OCI-LY7 (cell line): Measurements from ENCODE around the gene ANKFN1. TPM values are rescaled to one million over a fixed set of nuclear protein-coding genes. Genes with fewer than 3 reads are reported as not detected.

Source experiments
- BruUV-seq: library from RNA; stranded (reverse); fragments of 400-500 nt; replicated peaks from 2 replicates; lab custom pipeline; 2021; lab: Mats Ljungman, UMichigan
- CTCF ChIA-PET: fragments of 300-600 bp; sonication (Branson Sonifier 250); formaldehyde crosslinking; loops from one replicate; lab custom pipeline; 2022; ENCODE audit warnings: antibody characterized with exemption; ENCODE audit not compliant: unreplicated experiment; lab: Charles Lee
- POLR2A ChIA-PET: fragments of 300-600 bp; sonication (Branson Sonifier 250); formaldehyde crosslinking; loops from one replicate; lab custom pipeline; 2022; ENCODE audit warnings: antibody characterized with exemption; lab: Charles Lee
- DNase-seq: peaks from one replicate; pipeline ENCODE4 v3.0.0-alpha.2; 2015; ENCODE audit warnings: low spot score
- H2AFZ ChIP-seq: fragments of 200-600 bp; sonication (generic), shearing (Covaris generic); 2 replicates; pipeline ENCODE4 v1.6.1; 2014; ENCODE audit warnings: mild to moderate bottlenecking, antibody characterized with exemption, low read length, moderate library complexity
- H3K27ac ChIP-seq: fragments of 200-600 bp; sonication (generic); 2 replicates; pipeline ENCODE4 v1.5.1; 2014; ENCODE audit warnings: mixed run types, low read depth, mild to moderate bottlenecking, moderate library complexity, low read length, inconsistent platforms; ENCODE audit not compliant: poor library complexity, severe bottlenecking
- H3K36me3 ChIP-seq: fragments of 200-600 bp; sonication (generic); 2 replicates; pipeline ENCODE4 v1.6.1; 2014; ENCODE audit warnings: mild to moderate bottlenecking, antibody characterized with exemption, low read length, moderate library complexity, mixed read lengths; ENCODE audit not compliant: insufficient read depth
- H3K4me1 ChIP-seq: fragments of 200-600 bp; sonication (generic); 2 replicates; pipeline ENCODE4 v1.5.1; 2014; ENCODE audit warnings: mild to moderate bottlenecking, low read length; ENCODE audit not compliant: insufficient read depth, poor library complexity, severe bottlenecking
- H3K4me2 ChIP-seq: fragments of 200-600 bp; sonication (generic); 2 replicates; pipeline ENCODE4 v1.6.1; 2014; ENCODE audit warnings: mild to moderate bottlenecking, low read length
- H3K4me3 ChIP-seq: fragments of 200-600 bp; sonication (generic); 2 replicates; pipeline ENCODE4 v1.5.1; 2014; ENCODE audit warnings: mild to moderate bottlenecking, low read depth, low read length; ENCODE audit not compliant: poor library complexity, severe bottlenecking
- H3K79me2 ChIP-seq: fragments of 200-600 bp; sonication (generic); 2 replicates; pipeline ENCODE4 v1.6.1; 2016; ENCODE audit warnings: low read depth, mild to moderate bottlenecking, low read length, moderate library complexity, mixed read lengths; ENCODE audit not compliant: insufficient read depth
- H3K9me2 ChIP-seq: fragments of 200-600 bp; sonication (generic); 2 replicates; pipeline ENCODE4 v1.6.1; 2016; ENCODE audit warnings: mild to moderate bottlenecking, low read length, mixed read lengths; ENCODE audit not compliant: insufficient read depth
- H3K9me3 ChIP-seq: fragments of 200-600 bp; sonication (generic); 2 replicates; pipeline ENCODE4 v1.6.1; 2014; ENCODE audit warnings: mild to moderate bottlenecking, mixed run types, low read length, mixed read lengths
- H4K20me1 ChIP-seq: fragments of 200-600 bp; sonication (generic); 2 replicates; pipeline ENCODE4 v1.6.1; 2014; ENCODE audit warnings: mild to moderate bottlenecking, antibody characterized with exemption, low read length, moderate library complexity, mixed read lengths; ENCODE audit not compliant: insufficient read depth
- EZH2phosphoT487 ChIP-seq: fragments of 200-600 bp; sonication (generic); IDR thresholded peaks from 2 replicates; pipeline ENCODE4 v1.6.1; 2018; ENCODE audit warnings: low read depth, borderline replicate concordance, mild to moderate bottlenecking, mixed run types, antibody characterized with exemption, low read length, moderate library complexity, mixed read lengths
- intact Hi-C: fragments of 100-400 bp; cut with micrococcal nuclease; formaldehyde crosslinking; loops from one replicate; pipeline ENCODE4 v1.10.0; 2022; ENCODE audit not compliant: unreplicated experiment
- total RNA-seq, 2 experiments: library from RNA; depleted of rRNA in 1 of 2; stranded (reverse); fragments of >200 nt in 1 of 2; shearing (Covaris generic) in 1 of 2; gene quantifications; 2 replicates each; pipeline ENCODE4 v1.2.3, GENCODE V29; 2014 to 2022
- TF ChIP-seq, protein P1 (sequence below): fragments of 200-600 bp; sonication (generic); conservative IDR thresholded peaks from 2 replicates; pipeline ENCODE4 v1.5.1; 2014; ENCODE audit warnings: mild to moderate bottlenecking, antibody characterized with exemption, low read length, moderate library complexity, mixed read lengths

ANKFN1 gene
- total RNA-seq, 2 experiments from 2014 or later, result 0.67 TPM; not detected in 1

DNA sequence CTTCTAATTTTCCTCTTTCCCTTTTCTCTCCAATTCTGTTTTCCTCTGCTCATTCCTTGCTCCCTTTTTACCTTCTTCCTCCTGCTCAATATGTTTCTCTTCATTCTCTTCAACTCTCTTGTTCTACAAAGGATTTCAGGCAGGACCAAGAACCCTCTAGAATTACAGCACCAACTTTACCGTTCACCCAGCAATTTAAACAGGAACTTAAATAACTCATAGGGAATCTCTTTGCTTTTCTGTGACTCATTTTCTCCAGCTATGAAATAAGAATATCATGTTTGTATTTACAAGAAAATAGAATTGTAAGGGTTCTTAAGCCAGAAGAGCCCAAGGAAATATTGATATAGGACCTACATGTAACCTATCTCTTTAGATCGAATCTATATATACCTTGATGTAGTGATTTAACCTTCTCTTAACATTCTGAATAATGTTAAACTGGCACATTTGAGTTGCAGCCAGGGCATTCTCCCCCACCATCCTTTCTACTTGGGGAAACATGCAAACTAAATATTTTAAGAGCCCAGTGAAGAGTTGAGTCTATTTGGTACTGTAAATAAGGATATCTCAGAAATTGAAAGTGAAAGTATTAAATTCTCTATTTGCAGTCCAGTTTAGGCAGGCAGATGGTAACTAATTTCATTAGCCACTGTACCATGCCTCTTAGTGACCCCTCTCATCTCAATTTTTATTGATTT lies 137.0 kb downstream of the ANKFN1 start:
- Histone ChIP-seq H3K27ac (no peak overlapping the region), H3K9me3 (no peaks in the 10 kb centered on the region), H3K4me2 (peak overlapping the region; percentile 41), H2AFZ (peak overlapping the region; percentile 70), H3K79me2 (no peaks in the 10 kb centered on the region), H3K9me2 (no peaks in the 10 kb centered on the region), H3K36me3 (no peaks in the 10 kb centered on the region), H4K20me1 (no peaks in the 10 kb centered on the region), H3K4me3 (peak overlapping the region; percentile 44), H3K4me1 (no peaks in the 10 kb centered on the region)
- ChIA-PET CTCF (no interaction called here), POLR2A (no interaction called here)
- intact Hi-C loops, result no loop called here
- TF ChIP-seq, protein P1, sequence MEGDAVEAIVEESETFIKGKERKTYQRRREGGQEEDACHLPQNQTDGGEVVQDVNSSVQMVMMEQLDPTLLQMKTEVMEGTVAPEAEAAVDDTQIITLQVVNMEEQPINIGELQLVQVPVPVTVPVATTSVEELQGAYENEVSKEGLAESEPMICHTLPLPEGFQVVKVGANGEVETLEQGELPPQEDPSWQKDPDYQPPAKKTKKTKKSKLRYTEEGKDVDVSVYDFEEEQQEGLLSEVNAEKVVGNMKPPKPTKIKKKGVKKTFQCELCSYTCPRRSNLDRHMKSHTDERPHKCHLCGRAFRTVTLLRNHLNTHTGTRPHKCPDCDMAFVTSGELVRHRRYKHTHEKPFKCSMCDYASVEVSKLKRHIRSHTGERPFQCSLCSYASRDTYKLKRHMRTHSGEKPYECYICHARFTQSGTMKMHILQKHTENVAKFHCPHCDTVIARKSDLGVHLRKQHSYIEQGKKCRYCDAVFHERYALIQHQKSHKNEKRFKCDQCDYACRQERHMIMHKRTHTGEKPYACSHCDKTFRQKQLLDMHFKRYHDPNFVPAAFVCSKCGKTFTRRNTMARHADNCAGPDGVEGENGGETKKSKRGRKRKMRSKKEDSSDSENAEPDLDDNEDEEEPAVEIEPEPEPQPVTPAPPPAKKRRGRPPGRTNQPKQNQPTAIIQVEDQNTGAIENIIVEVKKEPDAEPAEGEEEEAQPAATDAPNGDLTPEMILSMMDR, result no peak
- TF ChIP-seq EZH2phosphoT487, result no peak
- no peak for DNase-seq
- no TSS peak for BruUV-seq

DNA sequence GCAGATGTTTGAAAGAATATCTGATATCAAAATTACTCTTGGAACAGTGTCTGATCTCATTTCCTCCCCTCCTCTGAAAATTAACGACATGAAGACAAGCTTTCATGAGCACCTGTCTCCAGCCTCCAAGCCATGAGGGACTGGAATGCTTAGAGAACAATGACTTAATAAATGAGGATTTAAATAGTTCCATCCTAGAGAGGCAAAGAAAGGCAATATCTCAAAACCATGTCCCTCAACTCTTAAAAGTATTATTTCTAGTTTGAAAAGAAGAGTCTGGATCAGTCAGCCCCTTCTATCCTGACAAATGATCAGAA lies 137.5 kb downstream of the ANKFN1 start:
- H3K4me1 ChIP-seq, result no peaks in the 10 kb centered on the region
- no peaks in the 10 kb centered on the region for H3K36me3 ChIP-seq
- H4K20me1 ChIP-seq, result no peaks in the 10 kb centered on the region
- peak overlapping the region; percentile 70; the same call in 1 of the 2 replicates for H2AFZ ChIP-seq
- POLR2A ChIA-PET, result no interaction called here
- no peak overlapping the region for H3K27ac ChIP-seq
- no peak for DNase-seq
- intact Hi-C loops, result no loop called here
- H3K4me2 ChIP-seq, result peak overlapping the region; percentile 41
- TF ChIP-seq, protein P1, result no peak
- no peak for TF ChIP-seq EZH2phosphoT487
- H3K4me3 ChIP-seq, result peak overlapping the region; percentile 44
- BruUV-seq, result no TSS peak
- no peaks in the 10 kb centered on the region for H3K9me3 ChIP-seq
- CTCF ChIA-PET, result no interaction called here
- H3K79me2 ChIP-seq, result no peaks in the 10 kb centered on the region
- H3K9me2 ChIP-seq, result no peaks in the 10 kb centered on the region

DNA sequence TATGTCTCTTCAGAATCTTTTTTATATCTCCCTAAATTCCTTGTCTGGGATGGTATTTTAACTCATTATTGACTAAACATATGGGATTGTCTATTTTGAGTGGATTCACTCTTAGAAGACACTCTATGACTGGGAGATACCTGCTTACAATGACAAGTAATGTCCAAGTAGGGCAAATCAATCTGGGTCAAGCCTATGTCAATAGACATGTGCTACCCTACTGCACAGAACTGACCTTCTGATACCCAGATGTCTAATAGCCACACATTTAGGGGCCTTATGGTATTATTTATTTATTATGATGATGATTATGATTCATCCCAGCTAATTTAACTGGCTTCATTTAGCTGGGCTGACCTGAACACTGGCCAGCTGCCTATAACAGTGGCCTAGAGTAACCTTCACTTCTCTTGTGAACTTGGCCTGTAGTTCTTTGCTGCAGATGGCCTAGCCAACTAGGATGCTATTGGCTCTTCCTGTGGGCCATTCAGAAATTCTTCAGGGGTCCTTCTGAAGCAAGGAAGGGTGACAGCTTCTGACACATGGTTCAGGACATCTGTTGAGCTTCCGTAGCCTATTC lies 138.0 kb downstream of the ANKFN1 start:
- Histone ChIP-seq H3K9me3 (no peaks in the 10 kb centered on the region), H3K36me3 (no peaks in the 10 kb centered on the region), H3K4me1 (no peaks in the 10 kb centered on the region), H3K27ac (no peak overlapping the region), H3K9me2 (no peaks in the 10 kb centered on the region), H3K4me2 (no peak overlapping the region), H2AFZ (no peak overlapping the region), H4K20me1 (no peaks in the 10 kb centered on the region), H3K79me2 (no peaks in the 10 kb centered on the region), H3K4me3 (no peak overlapping the region)
- no TSS peak for BruUV-seq
- ChIA-PET CTCF (no interaction called here), POLR2A (no interaction called here)
- TF ChIP-seq, protein P1, result no peak
- TF ChIP-seq EZH2phosphoT487, result no peak
- intact Hi-C loops, result no loop called here
- no peak for DNase-seq
